NT2/D1 (cell line): ENCODE data around the gene SH3PXD2A.
A peak's percentile ranks its signal among the peaks of the same experiment; 100 is the strongest.

Experiments used
- DNase-seq: peaks from one replicate; pipeline ENCODE4 v3.0.0-alpha.2; 2011; ENCODE audit warnings: low read depth, low spot score
- H3K27me3 ChIP-seq: 2 replicates; pipeline ENCODE4 v1.6.0; 2011; ENCODE audit warnings: mild to moderate bottlenecking; ENCODE audit not compliant: insufficient read length, insufficient read depth
- H3K36me3 ChIP-seq: 2 replicates; pipeline ENCODE4 v1.6.1; 2011; ENCODE audit warnings: mild to moderate bottlenecking, low read length, mixed read lengths; ENCODE audit not compliant: insufficient read depth, insufficient read length
- H3K4me1 ChIP-seq: 2 replicates; pipeline ENCODE4 v1.5.1; 2011; ENCODE audit not compliant: insufficient read depth, insufficient read length
- H3K4me3 ChIP-seq: 2 replicates; pipeline ENCODE4 v1.5.1; 2011; ENCODE audit warnings: low read depth; ENCODE audit not compliant: insufficient read length
- H3K9ac ChIP-seq: 2 replicates; pipeline ENCODE4 v1.6.0; 2011; ENCODE audit warnings: low read depth; ENCODE audit not compliant: insufficient read length
- H3K9me3 ChIP-seq: 2 replicates; pipeline ENCODE4 v1.5.1; 2011; ENCODE audit warnings: mild to moderate bottlenecking, low read length; ENCODE audit not compliant: insufficient read depth
- SUZ12 ChIP-seq: IDR thresholded peaks from 2 replicates; pipeline ENCODE4 v1.6.1; 2011; ENCODE audit not compliant: insufficient read length, insufficient read depth; ENCODE audit errors: extremely low read depth
- YY1 ChIP-seq: IDR thresholded peaks from 2 replicates; pipeline ENCODE4 v1.6.1; 2011; ENCODE audit not compliant: insufficient read length, insufficient read depth
- ZNF274 ChIP-seq: IDR thresholded peaks from 2 replicates; pipeline ENCODE4 v1.6.1; 2011; ENCODE audit warnings: mild to moderate bottlenecking, low read depth, low read length

The SH3PXD2A gene

DNA sequence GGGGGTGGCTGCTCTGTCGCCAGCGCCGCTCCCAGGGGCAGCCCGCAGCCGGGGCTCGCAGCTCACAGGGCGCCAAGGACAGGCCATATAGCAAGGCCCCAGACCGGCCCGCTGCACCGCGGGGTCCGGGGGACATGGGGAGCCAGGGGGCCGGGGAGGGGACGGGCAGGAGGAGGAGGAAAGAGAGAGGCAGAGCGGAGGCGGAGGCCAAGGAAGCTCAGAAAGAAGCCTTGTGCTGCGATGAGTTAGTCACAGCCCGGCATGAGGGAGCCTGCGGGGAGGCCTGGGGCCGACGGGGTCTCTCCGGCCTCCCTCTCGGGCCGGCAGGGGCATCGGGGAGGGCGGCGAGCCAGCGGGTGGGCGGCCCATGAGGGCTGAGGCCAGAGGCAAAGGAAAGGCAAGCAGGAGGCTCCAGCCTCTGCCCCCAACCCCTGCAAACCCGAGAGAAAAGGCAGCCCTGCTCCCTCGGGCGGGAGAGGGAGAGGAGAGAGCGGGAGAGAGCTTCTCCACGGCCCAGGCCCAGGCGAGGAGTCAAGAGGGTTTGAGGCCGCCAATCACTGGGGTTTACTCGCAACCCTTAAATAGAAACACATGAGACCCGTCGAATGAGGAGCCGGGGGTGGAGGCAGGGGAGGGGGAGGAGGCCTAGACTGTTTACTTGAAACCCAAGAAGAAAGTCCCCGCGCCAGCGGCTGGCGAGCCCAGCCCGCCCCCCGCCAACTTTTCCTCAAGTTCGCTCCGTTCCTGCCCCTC lies 194.0 kb downstream of the SH3PXD2A start:
- no peak for TF ChIP-seq YY1
- H3K9me3 ChIP-seq = peaks cover 8% of the 10 kb centered on the region; the same call in 1 of the 2 replicates
- peak; percentile 63 for DNase-seq
- H3K9ac ChIP-seq = peak overlapping the region; percentile 92
- H3K4me1 ChIP-seq = peaks cover 14% of the 10 kb centered on the region
- H3K27me3 ChIP-seq = no peaks in the 10 kb centered on the region
- peak overlapping the region; percentile 69 for H3K4me3 ChIP-seq
- peaks cover 41% of the 10 kb centered on the region for H3K36me3 ChIP-seq

DNA sequence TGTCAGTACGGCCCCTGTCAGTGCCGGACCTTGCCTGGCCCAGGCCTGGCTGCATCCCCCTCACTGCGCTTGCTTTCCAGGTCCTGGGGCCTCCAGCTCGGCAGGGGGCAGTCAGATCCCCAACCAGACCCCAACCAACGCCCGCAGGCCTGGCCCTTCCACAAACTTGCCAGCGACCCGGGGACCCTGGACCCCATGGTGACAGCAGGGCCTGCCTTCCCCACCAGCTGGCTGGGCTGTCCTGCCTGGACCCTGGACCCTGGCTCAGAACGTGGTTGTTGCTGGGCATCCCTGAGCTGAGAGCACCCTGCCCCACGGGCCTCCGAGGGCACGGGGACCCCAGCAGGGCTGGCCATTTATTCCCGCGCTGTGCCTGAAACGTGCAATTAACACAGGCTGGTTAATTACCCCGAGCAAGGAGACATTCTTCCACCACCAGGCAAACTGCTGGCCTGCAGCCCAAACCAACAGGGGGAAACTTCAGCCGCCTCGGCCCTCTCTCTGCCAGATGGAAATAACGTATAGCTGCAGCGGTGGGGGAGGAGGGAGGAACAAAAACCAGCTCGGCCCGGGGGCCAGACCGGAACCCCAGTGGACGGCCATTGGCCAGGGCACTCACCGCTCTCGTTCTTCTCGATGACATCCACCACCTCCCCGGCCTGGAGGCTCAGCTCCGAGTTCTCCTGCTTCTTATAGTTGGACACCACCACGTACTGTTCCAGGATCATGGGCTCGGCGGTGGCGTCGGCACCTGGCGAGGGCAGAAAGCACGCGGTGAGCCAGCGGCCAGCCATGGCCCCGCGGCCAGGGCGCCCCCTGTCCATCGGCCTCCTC lies 194.8 kb downstream of the SH3PXD2A start:
- Histone ChIP-seq H3K27me3 (no peaks in the 10 kb centered on the region), H3K4me3 (peak overlapping the region; percentile 69), H3K9ac (peak overlapping the region; percentile 92), H3K4me1 (peaks cover 14% of the 10 kb centered on the region), H3K9me3 (peaks cover 8% of the 10 kb centered on the region; the same call in 1 of the 2 replicates), H3K36me3 (peaks cover 49% of the 10 kb centered on the region)
- DNase-seq = no peak
- no peak for TF ChIP-seq SUZ12
- TF ChIP-seq ZNF274 = no peak

DNA sequence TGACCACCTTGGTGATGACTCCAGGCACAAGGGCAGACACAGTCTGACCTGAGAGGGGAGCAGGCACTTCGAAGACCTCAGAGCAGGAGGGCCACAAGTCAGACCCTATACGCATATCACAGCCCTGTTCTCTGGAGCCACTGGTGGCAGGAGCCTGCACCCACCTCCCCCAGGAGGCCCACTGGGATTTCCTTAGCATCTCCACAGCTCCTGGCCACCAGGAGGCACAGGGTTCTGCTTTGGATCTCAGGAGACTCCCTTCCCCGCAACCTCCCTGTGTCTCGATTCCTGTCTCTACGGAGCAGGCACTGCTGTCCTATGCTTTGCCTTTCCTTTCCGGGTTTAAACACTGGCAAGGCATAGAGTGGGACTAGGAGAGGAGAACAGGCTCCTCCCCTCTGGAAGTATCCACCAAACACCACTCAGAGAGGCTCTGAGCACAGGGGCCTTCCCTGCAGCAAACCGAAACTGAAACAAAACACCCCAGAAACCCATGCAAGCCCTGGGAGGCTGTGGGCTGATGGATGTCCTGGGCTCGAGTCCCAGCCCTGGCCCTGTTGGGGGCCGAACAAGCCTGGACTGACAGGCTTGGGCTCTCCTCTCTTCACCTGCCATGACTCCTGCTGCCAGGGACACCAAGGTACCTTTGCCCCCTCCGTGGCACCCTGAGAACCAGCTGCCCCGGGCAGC lies 195.6 kb downstream of the SH3PXD2A start:
- Histone ChIP-seq H3K4me3 (peak overlapping the region; percentile 69), H3K4me1 (peaks cover 14% of the 10 kb centered on the region), H3K9ac (peak overlapping the region; percentile 92), H3K36me3 (peaks cover 57% of the 10 kb centered on the region), H3K27me3 (no peaks in the 10 kb centered on the region), H3K9me3 (peaks cover 8% of the 10 kb centered on the region; the same call in 1 of the 2 replicates)
- DNase-seq = no peak
- TF ChIP-seq SUZ12 (no peak), ZNF274 (no peak), YY1 (no peak)

DNA sequence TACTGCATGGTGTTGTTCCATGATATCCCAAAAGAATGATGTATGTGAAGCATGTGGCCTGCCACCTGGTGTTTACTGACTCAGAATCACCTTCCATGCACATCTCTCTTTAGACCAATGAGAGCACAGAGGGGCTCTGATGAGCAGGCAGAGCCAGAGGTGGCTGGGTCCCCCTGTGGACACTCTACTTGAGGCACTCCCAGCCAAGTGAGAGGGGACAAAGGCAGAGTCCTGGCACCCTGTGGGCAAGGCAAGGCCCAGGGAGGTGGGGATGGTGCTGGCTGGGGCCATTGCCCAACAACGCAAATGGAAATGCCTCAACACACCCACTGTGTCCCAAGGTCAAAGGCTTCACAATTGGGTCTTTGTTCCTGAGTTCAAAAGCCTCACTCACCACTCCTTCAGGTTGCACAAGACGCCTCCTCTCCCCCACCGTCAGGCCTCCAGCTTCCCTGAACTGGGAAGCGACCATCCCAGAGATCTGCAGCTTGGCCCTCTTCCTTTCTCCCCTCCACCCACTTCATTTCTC lies 197.3 kb downstream of the SH3PXD2A start:
- Histone ChIP-seq H3K27me3 (no peaks in the 10 kb centered on the region), H3K9ac (no peak overlapping the region), H3K4me1 (peaks cover 11% of the 10 kb centered on the region), H3K9me3 (peaks cover 8% of the 10 kb centered on the region; the same call in 1 of the 2 replicates), H3K36me3 (peaks cover 68% of the 10 kb centered on the region), H3K4me3 (no peak overlapping the region)
- TF ChIP-seq ZNF274 = no peak
- TF ChIP-seq SUZ12 = no peak
- TF ChIP-seq YY1 = no peak
- no peak for DNase-seq

DNA sequence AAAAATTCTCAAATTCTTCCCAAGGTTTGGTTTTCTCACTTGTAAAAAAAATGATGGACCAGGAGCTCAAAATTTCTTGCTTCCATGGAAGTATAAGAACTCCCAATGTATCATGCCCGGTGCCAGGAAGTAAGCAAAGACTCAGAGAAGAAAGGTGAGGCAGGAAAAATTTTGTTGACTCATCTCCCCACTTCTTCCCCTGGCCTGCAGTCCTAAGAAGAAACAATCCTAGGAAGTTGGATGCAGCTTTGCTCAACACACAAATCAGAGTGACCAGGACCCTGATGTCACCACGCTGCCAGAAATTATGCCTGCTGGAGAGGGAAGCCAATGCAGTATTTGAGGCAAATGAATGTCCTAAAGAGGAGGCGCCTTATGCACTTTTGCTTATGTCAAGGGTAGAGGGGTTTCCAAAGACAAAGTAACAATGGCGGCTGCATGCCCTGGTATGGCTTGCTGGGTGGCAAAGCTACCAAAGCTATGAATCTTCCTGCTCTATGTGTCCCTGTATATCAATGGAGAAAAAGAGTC lies 198.2 kb downstream of the SH3PXD2A start:
- Histone ChIP-seq H3K27me3 (no peaks in the 10 kb centered on the region), H3K4me1 (peaks cover 11% of the 10 kb centered on the region), H3K9me3 (peaks cover 8% of the 10 kb centered on the region; the same call in 1 of the 2 replicates), H3K36me3 (peaks cover 74% of the 10 kb centered on the region), H3K9ac (no peak overlapping the region), H3K4me3 (no peak overlapping the region)
- DNase-seq = no peak
- TF ChIP-seq YY1 (no peak), ZNF274 (no peak), SUZ12 (no peak)

DNA sequence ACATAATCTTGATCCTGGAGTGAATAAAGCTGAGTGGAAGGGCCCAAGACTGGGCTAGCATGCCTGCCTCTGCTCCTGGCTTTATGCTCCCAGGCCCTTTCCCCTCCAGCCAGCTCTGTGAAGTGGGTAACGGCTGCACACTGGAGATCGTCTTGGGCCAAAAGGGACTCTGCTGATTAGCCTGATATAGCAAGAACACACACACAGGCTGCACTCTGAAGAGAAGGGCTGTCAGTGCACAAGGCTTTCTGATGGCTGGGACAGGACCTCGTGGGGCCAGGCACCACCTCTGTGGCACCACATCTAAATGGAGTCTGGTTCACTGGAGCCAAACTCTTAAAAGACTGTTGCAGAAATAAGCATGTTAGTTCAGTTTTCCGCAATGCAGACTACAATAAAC lies 200.5 kb downstream of the SH3PXD2A start:
- H3K9ac ChIP-seq = no peak overlapping the region
- H3K36me3 ChIP-seq = peaks cover 89% of the 10 kb centered on the region
- peaks cover 8% of the 10 kb centered on the region; the same call in 1 of the 2 replicates for H3K9me3 ChIP-seq
- peaks cover 5% of the 10 kb centered on the region for H3K4me1 ChIP-seq
- TF ChIP-seq YY1 (no peak), ZNF274 (no peak), SUZ12 (no peak)
- H3K27me3 ChIP-seq = no peaks in the 10 kb centered on the region
- no peak overlapping the region for H3K4me3 ChIP-seq
- DNase-seq = no peak
